ENCODE measurements around the gene GPR176.

GPR176 gene

DNA sequence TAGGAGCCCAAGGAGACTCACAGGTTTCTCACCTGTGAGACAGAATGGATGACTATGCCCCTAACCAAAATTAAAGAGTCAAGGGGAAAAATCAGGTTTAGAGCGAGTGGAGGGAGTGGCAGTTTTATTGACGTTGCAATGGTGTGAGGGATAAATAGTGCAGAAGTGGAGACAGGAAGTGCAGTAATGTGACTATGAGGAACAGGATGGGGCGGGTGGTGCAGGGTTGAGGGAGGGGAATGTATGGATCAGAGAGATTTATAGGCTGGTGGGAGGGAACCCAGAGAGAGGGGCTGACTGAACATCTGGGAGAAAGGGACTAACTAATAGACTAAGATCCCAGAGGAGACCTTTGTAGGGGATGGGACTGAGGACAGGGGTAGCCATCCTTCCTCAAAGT is 40.3 kb upstream of the GPR176 start:
- H3K4me3 ChIP-seq (ENCODE audit: low read length) = no peak overlapping the region
- TF ChIP-seq, protein P1, sequence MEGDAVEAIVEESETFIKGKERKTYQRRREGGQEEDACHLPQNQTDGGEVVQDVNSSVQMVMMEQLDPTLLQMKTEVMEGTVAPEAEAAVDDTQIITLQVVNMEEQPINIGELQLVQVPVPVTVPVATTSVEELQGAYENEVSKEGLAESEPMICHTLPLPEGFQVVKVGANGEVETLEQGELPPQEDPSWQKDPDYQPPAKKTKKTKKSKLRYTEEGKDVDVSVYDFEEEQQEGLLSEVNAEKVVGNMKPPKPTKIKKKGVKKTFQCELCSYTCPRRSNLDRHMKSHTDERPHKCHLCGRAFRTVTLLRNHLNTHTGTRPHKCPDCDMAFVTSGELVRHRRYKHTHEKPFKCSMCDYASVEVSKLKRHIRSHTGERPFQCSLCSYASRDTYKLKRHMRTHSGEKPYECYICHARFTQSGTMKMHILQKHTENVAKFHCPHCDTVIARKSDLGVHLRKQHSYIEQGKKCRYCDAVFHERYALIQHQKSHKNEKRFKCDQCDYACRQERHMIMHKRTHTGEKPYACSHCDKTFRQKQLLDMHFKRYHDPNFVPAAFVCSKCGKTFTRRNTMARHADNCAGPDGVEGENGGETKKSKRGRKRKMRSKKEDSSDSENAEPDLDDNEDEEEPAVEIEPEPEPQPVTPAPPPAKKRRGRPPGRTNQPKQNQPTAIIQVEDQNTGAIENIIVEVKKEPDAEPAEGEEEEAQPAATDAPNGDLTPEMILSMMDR (conservative IDR thresholded peaks at IDR 0.05; ENCODE audit: low read depth, low read length) = no peak
- DNase-seq (ENCODE audit: low read depth) = no peak

DNA sequence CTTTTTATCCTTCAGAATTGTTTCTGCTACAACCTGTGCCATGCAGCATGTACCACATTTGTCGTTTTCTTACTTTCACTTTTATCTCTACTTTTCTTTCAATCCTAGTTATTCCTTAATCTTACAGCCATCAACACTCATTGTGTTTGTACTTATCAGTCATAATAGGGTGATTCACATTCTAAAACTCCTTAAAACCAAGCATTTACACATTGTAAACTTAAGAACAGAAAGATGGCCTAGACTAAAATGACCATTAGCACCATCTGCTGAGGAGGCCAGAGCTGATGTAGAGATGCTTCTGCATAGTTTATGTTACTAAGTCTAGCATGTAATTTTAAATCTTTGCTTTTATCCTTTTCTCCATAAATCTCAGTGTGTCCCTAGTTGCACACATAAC is 39.3 kb upstream of the GPR176 start:
- H3K4me3 ChIP-seq (ENCODE audit: low read length) = no peak overlapping the region
- DNase-seq (ENCODE audit: low read depth) = no peak
- TF ChIP-seq, protein P1 (conservative IDR thresholded peaks at IDR 0.05; ENCODE audit: low read depth, low read length) = no peak

DNA sequence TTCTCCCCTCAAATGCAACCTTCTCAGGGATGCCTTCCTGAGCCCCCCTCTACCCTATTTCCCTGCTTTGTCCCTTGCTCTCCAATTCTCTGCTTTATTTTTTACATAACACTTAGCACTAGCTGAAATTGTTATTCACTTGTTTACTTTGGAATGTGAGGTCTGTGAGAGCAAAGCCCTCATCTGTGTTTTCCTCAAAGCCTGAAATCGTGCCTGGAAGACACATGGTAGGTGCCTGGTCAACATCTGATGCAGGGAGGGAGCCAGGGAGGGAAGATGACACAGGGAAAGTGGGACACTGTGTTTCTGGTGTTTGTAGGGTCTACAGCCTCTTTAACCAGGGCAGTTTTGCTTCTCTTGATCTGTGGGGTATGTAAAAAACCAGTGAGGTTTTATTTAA is 37.4 kb upstream of the GPR176 start:
- DNase-seq (ENCODE audit: low read depth) = no peak
- TF ChIP-seq, protein P1 (conservative IDR thresholded peaks at IDR 0.05; ENCODE audit: low read depth, low read length) = no peak
- no peak overlapping the region for H3K4me3 ChIP-seq (ENCODE audit: low read length)

DNA sequence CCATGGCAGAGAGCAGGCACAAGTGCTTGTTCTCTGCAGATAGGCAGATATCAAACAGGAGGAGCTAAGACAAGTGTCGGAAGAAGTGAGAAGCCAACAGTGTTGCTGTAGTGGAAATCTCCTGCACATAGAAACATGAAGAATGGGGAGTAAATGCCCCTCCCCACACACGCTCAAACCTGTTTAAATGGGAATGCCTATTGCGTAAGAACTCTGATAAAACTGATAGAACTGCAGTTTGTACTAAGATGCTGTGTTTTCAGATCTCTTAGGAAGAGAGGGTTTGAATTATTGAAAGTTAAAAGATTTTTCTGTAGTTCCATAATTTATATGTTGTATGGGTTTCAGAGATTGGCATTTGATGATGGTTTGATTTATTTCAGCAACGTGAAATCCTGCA is 33.5 kb upstream of the GPR176 start:
- TF ChIP-seq, protein P1 (conservative IDR thresholded peaks at IDR 0.05; ENCODE audit: low read depth, low read length) = no peak
- H3K4me3 ChIP-seq (ENCODE audit: low read length) = no peak overlapping the region
- no peak for DNase-seq (ENCODE audit: low read depth)

DNA sequence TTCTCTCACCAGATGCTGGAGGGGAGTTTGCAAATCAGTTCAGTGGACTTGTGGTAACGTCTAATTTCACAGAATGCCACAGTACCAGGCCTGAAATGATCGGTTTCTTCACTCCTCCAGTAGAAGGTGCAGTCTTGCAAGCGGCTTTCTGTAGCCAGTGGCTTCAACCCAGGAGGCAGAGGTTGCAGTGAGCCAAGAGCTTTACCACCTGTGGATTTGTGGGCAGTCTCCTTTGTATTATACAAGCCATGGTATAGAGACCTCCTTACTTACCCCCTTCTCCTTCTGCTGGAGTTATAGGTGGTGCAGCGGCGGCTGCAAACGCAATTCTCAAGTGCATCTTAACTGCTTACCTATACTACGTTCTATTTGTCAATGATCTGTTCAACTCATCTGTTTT is 31.5 kb upstream of the GPR176 start:
- TF ChIP-seq, protein P1 (conservative IDR thresholded peaks at IDR 0.05; ENCODE audit: low read depth, low read length) = no peak
- no peak for DNase-seq (ENCODE audit: low read depth)
- H3K4me3 ChIP-seq (ENCODE audit: low read length) = no peak overlapping the region

DNA sequence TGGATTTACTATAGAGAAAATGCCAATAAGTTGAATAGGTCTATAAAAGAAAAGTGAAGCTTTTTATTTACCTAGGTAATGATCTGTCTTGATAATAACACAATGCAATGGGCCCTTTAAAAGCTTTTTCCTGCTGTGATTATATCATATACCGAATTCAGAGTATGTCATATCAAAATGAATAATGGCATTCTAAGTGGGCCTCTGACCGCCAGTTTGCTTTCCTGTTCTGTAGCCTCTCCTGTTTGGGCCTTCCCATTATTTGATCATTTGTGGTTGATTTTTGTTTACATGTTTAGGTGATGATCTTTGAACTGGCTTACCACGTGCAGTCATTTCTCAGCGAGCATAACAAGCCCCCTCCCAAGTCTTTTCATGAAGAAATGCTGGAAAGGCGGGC is 28.8 kb upstream of the GPR176 start:
- no peak overlapping the region for H3K4me3 ChIP-seq (ENCODE audit: low read length)
- TF ChIP-seq, protein P1 (conservative IDR thresholded peaks at IDR 0.05; ENCODE audit: low read depth, low read length) = no peak
- DNase-seq (ENCODE audit: low read depth) = no peak

DNA sequence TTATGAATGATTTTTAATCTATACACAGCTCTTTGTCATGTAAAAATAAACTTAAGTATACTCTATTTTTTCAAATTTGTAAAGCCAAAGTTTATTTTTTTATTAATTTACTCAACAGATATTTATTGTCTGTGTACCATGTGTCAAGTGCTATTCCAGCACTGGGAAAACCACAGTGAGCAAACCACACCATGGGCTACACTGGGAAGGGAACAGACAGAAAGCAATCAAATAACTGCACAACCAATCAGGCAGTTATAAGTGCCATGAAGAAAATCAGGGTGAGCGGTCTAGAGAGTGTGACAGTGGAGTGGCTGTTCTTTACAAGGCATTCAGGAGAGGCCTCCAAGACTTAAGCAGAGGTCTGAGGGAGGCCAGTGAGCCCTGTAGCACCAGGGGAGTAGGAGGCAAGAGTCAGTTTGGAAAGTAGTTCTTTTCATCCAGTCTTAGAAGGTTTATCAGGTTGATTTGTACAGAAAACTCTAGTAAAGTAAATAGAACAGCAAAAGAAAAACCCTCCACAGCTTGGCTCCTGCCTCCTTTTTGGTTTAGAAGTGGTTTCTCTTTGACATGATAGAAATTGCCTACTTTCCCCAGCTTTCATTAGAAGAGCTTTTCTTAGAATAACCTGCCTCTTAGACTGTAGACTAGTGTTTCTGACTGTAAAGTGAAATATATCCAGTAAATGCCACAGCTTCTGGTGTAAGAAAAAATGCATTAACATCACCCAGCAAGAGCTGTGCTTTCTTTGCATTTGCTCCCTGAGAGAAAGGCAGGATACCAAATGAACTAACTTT is 27.5 kb upstream of the GPR176 start:
- no peak for DNase-seq (ENCODE audit: low read depth)
- TF ChIP-seq, protein P1 (conservative IDR thresholded peaks at IDR 0.05; ENCODE audit: low read depth, low read length) = no peak

More for the DNA sequence above, 27.5 kb upstream of the GPR176 start:
- H3K4me3 ChIP-seq (ENCODE audit: low read length) = no peak overlapping the region
